Transverse colon (tissue), 4 donors: ENCODE results near the gene NFATC4. TPM values are rescaled to one million over a fixed set of nuclear protein-coding genes. Genes with fewer than 3 reads are reported as not detected.

Experiments
- DNase-seq: peaks from one replicate; pipeline ENCODE4 v3.0.0-alpha.2; 2019
- H3K27ac ChIP-seq, 4 donors: fragments of 200-600 bp; sonication (generic); 2 replicates each; pipeline ENCODE4 v1.5.1; 2016 to 2018; ENCODE audit warnings: inconsistent platforms in 4 of 4
- H3K27me3 ChIP-seq: fragments of 200-600 bp; sonication (generic); 2 replicates; pipeline ENCODE4 v1.5.1; 2017; ENCODE audit warnings: inconsistent platforms
- H3K36me3 ChIP-seq, 4 donors: fragments of 200-600 bp; sonication (generic); 2 replicates each; pipeline ENCODE4 v1.5.1; 2017 to 2019; ENCODE audit warnings: inconsistent platforms in 4 of 4
- H3K4me1 ChIP-seq, 4 donors: fragments of 200-600 bp; sonication (generic); 2 replicates each; pipeline ENCODE4 v1.5.1; 2017 to 2020; ENCODE audit warnings: inconsistent platforms in 4 of 4
- H3K4me3 ChIP-seq, 4 donors: fragments of 200-600 bp; sonication (generic); 1 replicate in 1 of 4; 2 replicates in 3 of 4; pipeline versions ENCODE4 v1.5.1 to v1.6.1; 2017 to 2019; ENCODE audit warnings: inconsistent platforms in 4 of 4
- H3K9me3 ChIP-seq, 2 donors: fragments of 200-600 bp; sonication (generic); 2 replicates each; pipeline ENCODE4 v1.5.1; 2017 to 2019; ENCODE audit warnings: inconsistent platforms in 2 of 2
- CTCF ChIP-seq, 5 experiments: fragments of 200-600 bp in 3 of 5; fragments of 450-650 bp in 2 of 5; sonication (generic) in 3 of 5; IDR thresholded peaks; 1 replicate in 2 of 5; 2 replicates in 3 of 5; pipeline ENCODE4 v1.5.1; 2016 to 2017; ENCODE audit warnings: antibody characterized with exemption in 5 of 5, inconsistent platforms in 3 of 5, mild to moderate bottlenecking in 2 of 5, moderate library complexity in 1 of 5
- EP300 ChIP-seq: sonication (generic); formaldehyde crosslinking; IDR thresholded peaks from one replicate; pipeline ENCODE4 v1.6.1; 2017; ENCODE audit warnings: antibody characterized with exemption, low read depth
- POLR2A ChIP-seq: fragments of 450-650 bp; IDR thresholded peaks from one replicate; pipeline ENCODE4 v1.6.1; 2016; ENCODE audit warnings: antibody characterized with exemption, mild to moderate bottlenecking, moderate library complexity
- POLR2AphosphoS5 ChIP-seq, 3 donors: sonication (generic); formaldehyde crosslinking; IDR thresholded peaks; one replicate each; pipeline ENCODE4 v1.6.1; 2016; ENCODE audit warnings: antibody characterized with exemption in 3 of 3
- WGBS, 2 donors: methylation state at CpG; one replicate each; pipeline ENCODE4 v1.1.5; 2018; ENCODE audit warnings: low coverage in 1 of 2; 5-methylcytosine and 5-hydroxymethylcytosine counted together
- in situ Hi-C, 4 donors: fragments of 200-750 bp; cut with MboI; loops; one replicate each; pipeline versions ENCODE4 v1.15.0 to v1.15.1; 2017; ENCODE audit warnings: low sequenced_read_pairs in 3 of 4, low pct_ligation_motif_present in 1 of 4, low pct_unique_long_range_greater_than_20kb in 1 of 4
- intact Hi-C: fragments of 100-400 bp; cut with DNase I; formaldehyde crosslinking; loops from one replicate; pipeline ENCODE4 v1.15.1; 2023; ENCODE audit warnings: low total_unique reads
- total RNA-seq, 4 donors: library from RNA; depleted of rRNA; stranded (reverse); fragments of >200 nt; gene quantifications; one replicate each; pipeline ENCODE4 v1.1.0, GENCODE V29; 2016

Gene NFATC4
- total RNA-seq, 4 donors from 2014 or later, result 13.4 to 58.0 (median 20.9) TPM

- H3K4me3 ChIP-seq, result no peak overlapping the region
- H3K27me3 ChIP-seq, result peaks cover under 1% of the 10 kb centered on the region
- H3K4me1 ChIP-seq, result peaks cover 0 to 7% (median 0%) of the 10 kb centered on the region in 4 donors
- DNase-seq, result no peak
- H3K27ac ChIP-seq, result no peak overlapping the region
- intact Hi-C loops (no loop called here), in situ Hi-C loops (no loop called here)
- no peaks in the 10 kb centered on the region for H3K36me3 ChIP-seq
- no peak for TF ChIP-seq EP300
- no peak for TF ChIP-seq POLR2AphosphoS5 (IDR thresholded peaks at IDR 0.05)
- no peak for TF ChIP-seq POLR2A
- TF ChIP-seq CTCF (IDR thresholded peaks at IDR 0.05), result no peak
- whole genome bisulfite sequencing, 2 donors, result 68 to 83% methylated on average over 1 to 6 of the region's 6 CpGs
- H3K9me3 ChIP-seq, result no peaks in the 10 kb centered on the region
Observed at GRCh38 chr14:24324024-24324423, 44.0 kb upstream of the NFATC4 start.

GRCh38 chr14:24325041-24325530 is 42.9 kb upstream of the NFATC4 start:
- in situ Hi-C loops, result loop anchor here in 1 of 4 donors (25.0 kb wide), 1 partner anchor 112 kb away; the partner anchor contains the start of genes CBLN3, KHNYN and SDR39U1
- 60 to 81% methylated on average over 1 to 5 of the region's 5 CpGs for WGBS, 2 donors

GRCh38 chr14:24325963-24326362 is 42.0 kb upstream of the NFATC4 start:
- no peak overlapping the region for H3K27ac ChIP-seq
- in situ Hi-C loops, result loop anchor here in 1 of 4 donors (25.0 kb wide), 1 partner anchor 111 kb away; the partner anchor contains the start of genes CBLN3, KHNYN and SDR39U1
- TF ChIP-seq POLR2A (no peak), POLR2AphosphoS5 (IDR thresholded peaks at IDR 0.05) (no peak), CTCF (IDR thresholded peaks at IDR 0.05) (no peak), EP300 (no peak)
- intact Hi-C loops, result no loop called here
- H3K36me3 ChIP-seq, result no peaks in the 10 kb centered on the region
- 83% methylated on average over 9 of the region's 9 CpGs; no CpG with 5 or more reads in 1 of the 2 donors for WGBS, 2 donors
- DNase-seq, result no peak
- peaks cover 0 to 13% (median 0%) of the 10 kb centered on the region in 4 donors for H3K4me1 ChIP-seq
- H3K4me3 ChIP-seq, result no peak overlapping the region
- H3K27me3 ChIP-seq, result no peaks in the 10 kb centered on the region
- H3K9me3 ChIP-seq, result no peaks in the 10 kb centered on the region

More at GRCh38 chr14:24325041-24325530, 42.9 kb upstream of the NFATC4 start:
- no peak for DNase-seq
- H3K36me3 ChIP-seq, result no peaks in the 10 kb centered on the region
- intact Hi-C loops, result no loop called here
- H3K4me1 ChIP-seq, result peaks cover 0 to 13% (median 0%) of the 10 kb centered on the region in 4 donors
- no peak overlapping the region for H3K27ac ChIP-seq
- H3K27me3 ChIP-seq, result no peaks in the 10 kb centered on the region
- H3K4me3 ChIP-seq, result no peak overlapping the region
- no peaks in the 10 kb centered on the region for H3K9me3 ChIP-seq
- TF ChIP-seq CTCF (IDR thresholded peaks at IDR 0.05), result no peak
- no peak for TF ChIP-seq POLR2A
- no peak for TF ChIP-seq EP300
- TF ChIP-seq POLR2AphosphoS5 (IDR thresholded peaks at IDR 0.05), result no peak

GRCh38 chr14:24327303-24327702 is 40.7 kb upstream of the NFATC4 start:
- intact Hi-C loops, result no loop called here
- H3K27ac ChIP-seq, result no peak overlapping the region

More at GRCh38 chr14:24327303-24327702, 40.7 kb upstream of the NFATC4 start:
- Histone ChIP-seq H3K4me1 (peaks cover under 1 to 18% (median 4%) of the 10 kb centered on the region in 4 donors), H3K36me3 (no peaks in the 10 kb centered on the region), H3K4me3 (no peak overlapping the region), H3K9me3 (no peaks in the 10 kb centered on the region), H3K27me3 (no peaks in the 10 kb centered on the region)
- DNase-seq, result no peak
- in situ Hi-C loops, result loop anchor here in 1 of 4 donors (25.0 kb wide), 1 partner anchor 110 kb away; the partner anchor contains the start of genes CBLN3, KHNYN and SDR39U1
- WGBS, 2 donors, result 40 to 88% methylated on average over 1 to 2 of the region's 2 CpGs
- TF ChIP-seq POLR2A (no peak), EP300 (no peak)
